Ishikawa (cell line): Measurements from ENCODE around the gene TMEM51.

ENCODE experiments used
- CEBPB ChIP-seq: IDR thresholded peaks from 2 replicates; pipeline ENCODE4 v1.6.1; 2012
- EGR1 ChIP-seq: IDR thresholded peaks from 2 replicates; pipeline ENCODE4 v1.6.1; 2012
- EP300 ChIP-seq: IDR thresholded peaks from 2 replicates; pipeline ENCODE4 v1.6.1; 2012; ENCODE audit warnings: borderline replicate concordance
- MAX ChIP-seq: IDR thresholded peaks from 2 replicates; pipeline ENCODE4 v1.6.1; 2012
- NFIC ChIP-seq: IDR thresholded peaks from 2 replicates; pipeline ENCODE4 v1.6.1; 2012
- RAD21 ChIP-seq: IDR thresholded peaks from 2 replicates; pipeline ENCODE4 v1.6.1; 2012; ENCODE audit warnings: low read depth
- TAF1 ChIP-seq: IDR thresholded peaks from 2 replicates; pipeline ENCODE4 v1.6.1; 2012; ENCODE audit warnings: low read depth, mild to moderate bottlenecking
- TCF12 ChIP-seq: IDR thresholded peaks from 2 replicates; pipeline ENCODE4 v1.6.1; 2012; ENCODE audit warnings: low read depth
- TEAD4 ChIP-seq: IDR thresholded peaks from 2 replicates; pipeline ENCODE4 v1.6.1; 2012
- YY1 ChIP-seq: IDR thresholded peaks from 2 replicates; pipeline ENCODE4 v1.6.1; 2012; ENCODE audit warnings: low read depth
- ZBTB7A ChIP-seq: IDR thresholded peaks from 2 replicates; pipeline ENCODE4 v1.6.1; 2012; ENCODE audit warnings: low read depth
- TF ChIP-seq, protein P1 (sequence below): IDR thresholded peaks from 2 replicates; pipeline ENCODE4 v1.6.1; 2012
- TF ChIP-seq, protein P2 (sequence below): IDR thresholded peaks from 2 replicates; pipeline ENCODE4 v1.6.1; 2012; ENCODE audit warnings: low read depth, mild to moderate bottlenecking

The TMEM51 gene

GRCh38 chr1:15196069-15196468 is 42.5 kb downstream of the TMEM51 start:
- no peak for TF ChIP-seq TEAD4

DNA sequence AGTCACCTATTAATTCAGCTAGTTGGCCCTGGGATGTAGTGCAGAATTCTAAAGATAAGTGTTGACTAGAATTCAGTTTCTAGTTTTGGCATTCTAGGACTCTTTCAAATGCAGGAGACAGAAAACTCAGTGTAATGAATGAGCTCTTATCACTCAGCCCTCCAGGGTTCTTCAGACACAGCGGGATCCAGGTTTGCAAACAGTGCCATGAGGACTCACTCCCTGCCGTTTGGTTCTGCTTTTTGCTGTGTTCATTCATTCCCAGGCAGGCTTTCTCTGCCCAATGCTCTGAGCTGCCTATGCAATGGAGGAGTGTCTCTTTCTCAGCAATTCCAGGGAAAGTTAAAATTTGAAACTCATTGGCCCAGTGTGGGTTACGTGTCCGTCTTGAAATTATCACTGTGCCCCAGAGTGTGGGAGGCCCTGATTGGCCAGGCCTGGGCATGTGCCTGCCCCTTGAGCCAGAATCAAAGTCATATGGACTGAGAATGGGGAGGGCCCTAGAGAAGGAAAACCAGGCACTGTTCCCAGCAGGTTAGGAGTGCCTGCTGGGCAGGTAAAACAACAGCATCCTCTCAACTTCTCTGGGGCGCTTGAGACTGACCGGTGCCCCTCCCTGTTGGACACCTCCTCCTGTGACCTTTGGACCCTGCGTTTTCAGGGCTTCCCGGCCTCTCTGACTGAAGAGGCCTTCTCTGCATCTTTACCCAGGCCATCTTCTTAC is 43.4 kb downstream of the TMEM51 start:
- TF ChIP-seq TAF1 (no peak), YY1 (no peak), MAX (no peak)
- TF ChIP-seq, protein P1, sequence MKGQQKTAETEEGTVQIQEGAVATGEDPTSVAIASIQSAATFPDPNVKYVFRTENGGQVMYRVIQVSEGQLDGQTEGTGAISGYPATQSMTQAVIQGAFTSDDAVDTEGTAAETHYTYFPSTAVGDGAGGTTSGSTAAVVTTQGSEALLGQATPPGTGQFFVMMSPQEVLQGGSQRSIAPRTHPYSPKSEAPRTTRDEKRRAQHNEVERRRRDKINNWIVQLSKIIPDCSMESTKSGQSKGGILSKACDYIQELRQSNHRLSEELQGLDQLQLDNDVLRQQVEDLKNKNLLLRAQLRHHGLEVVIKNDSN, result peak; percentile 50; the same call in 1 of the 2 replicates

DNA sequence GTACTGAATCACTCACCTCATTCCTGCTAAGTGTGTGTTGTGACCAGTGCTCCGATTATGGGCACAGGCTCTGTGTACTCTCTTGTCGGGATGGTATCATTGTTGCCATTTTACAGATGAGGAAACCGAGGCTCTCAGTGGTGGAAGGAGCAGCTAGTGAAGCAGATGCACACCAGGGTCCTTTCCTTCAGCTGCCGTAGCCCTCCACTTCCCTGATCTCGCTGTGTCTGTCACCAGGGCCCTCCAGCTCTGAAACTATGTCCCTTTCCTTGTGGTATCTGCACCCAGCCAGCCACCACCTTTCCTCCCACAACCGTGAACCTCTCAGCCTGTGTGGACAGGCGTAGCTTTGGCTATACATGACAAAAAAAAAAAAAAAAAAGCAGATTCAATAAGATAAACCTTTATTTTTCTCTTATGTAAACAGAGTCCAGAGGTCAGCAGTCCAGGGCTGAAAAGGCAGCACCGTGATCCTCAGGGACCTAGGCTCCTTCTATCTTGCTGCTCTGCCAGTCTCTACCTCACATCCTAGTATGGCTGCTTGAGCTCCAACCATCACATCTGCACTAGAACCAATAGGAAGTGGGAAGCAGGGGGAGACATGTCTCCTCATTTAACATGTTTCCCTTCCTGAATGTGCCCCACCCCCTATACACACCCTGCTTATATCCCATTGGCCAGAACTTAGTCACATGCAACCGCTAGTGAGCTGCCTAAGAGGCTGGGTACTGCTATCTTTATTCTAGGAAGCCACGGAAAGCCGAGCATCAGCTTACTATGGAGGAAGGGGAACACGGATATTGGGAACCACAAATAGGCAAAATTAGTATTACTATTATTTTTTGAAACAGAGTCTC is 44.3 kb downstream of the TMEM51 start:
- TF ChIP-seq, protein P1, result 0 out of 2 replicates have a peak, but pooled peaks have one; percentile 14
- TF ChIP-seq EP300, result no peak

DNA sequence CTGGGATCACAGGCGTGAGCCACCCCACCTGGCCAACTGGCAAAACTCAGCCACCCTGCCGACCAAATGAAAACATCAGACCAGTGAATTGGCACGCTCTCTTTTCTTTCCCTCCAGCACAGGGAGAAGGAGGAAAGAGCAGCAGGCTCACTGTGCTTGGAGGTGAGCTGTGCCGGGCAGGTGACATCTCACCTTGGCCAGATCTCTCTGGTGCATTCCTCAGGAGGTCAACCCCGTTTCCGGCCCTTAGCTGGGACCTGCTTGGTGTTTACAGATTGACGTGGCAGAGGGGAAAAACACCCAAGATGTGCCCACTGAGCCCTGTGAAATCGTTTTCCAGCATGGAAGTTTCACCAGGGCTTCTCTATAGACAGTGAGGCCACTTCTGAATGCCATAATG is 45.1 kb downstream of the TMEM51 start:
- TF ChIP-seq EGR1, result no peak
- TF ChIP-seq, protein P2, sequence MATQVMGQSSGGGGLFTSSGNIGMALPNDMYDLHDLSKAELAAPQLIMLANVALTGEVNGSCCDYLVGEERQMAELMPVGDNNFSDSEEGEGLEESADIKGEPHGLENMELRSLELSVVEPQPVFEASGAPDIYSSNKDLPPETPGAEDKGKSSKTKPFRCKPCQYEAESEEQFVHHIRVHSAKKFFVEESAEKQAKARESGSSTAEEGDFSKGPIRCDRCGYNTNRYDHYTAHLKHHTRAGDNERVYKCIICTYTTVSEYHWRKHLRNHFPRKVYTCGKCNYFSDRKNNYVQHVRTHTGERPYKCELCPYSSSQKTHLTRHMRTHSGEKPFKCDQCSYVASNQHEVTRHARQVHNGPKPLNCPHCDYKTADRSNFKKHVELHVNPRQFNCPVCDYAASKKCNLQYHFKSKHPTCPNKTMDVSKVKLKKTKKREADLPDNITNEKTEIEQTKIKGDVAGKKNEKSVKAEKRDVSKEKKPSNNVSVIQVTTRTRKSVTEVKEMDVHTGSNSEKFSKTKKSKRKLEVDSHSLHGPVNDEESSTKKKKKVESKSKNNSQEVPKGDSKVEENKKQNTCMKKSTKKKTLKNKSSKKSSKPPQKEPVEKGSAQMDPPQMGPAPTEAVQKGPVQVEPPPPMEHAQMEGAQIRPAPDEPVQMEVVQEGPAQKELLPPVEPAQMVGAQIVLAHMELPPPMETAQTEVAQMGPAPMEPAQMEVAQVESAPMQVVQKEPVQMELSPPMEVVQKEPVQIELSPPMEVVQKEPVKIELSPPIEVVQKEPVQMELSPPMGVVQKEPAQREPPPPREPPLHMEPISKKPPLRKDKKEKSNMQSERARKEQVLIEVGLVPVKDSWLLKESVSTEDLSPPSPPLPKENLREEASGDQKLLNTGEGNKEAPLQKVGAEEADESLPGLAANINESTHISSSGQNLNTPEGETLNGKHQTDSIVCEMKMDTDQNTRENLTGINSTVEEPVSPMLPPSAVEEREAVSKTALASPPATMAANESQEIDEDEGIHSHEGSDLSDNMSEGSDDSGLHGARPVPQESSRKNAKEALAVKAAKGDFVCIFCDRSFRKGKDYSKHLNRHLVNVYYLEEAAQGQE, result no peak
- TF ChIP-seq TAF1, result no peak
- TF ChIP-seq, protein P1, result no peak
- no peak for TF ChIP-seq NFIC
- TF ChIP-seq TEAD4, result no peak
- no peak for TF ChIP-seq EP300
- TF ChIP-seq MAX, result no peak
- no peak for TF ChIP-seq TCF12
- no peak for TF ChIP-seq YY1
- no peak for TF ChIP-seq ZBTB7A
- TF ChIP-seq CEBPB, result no peak

GRCh38 chr1:15201221-15201620 is 47.7 kb downstream of the TMEM51 start:
- no peak for TF ChIP-seq NFIC
- TF ChIP-seq, protein P1, result no peak
- TF ChIP-seq ZBTB7A, result no peak
- TF ChIP-seq, protein P2, result no peak
- TF ChIP-seq RAD21, result no peak
- TF ChIP-seq EGR1, result no peak
